GM19455 (cell line): ENCODE measurements around the gene KIF12.

ENCODE experiments used
- ATAC-seq: cut with Tn5 transposase; IDR thresholded peaks from one replicate; pipeline ENCODE4 v1.9.1; 2021; ENCODE audit not compliant: unreplicated experiment

KIF12 gene

GRCh38 chr9:114107286-114108001 is 8.4 kb upstream of the KIF12 start:
- ATAC-seq, result no peak

- no peak for ATAC-seq
These were observed 6.1 kb upstream of the KIF12 start for GRCh38 chr9:114105236-114105635.

GRCh38 chr9:114102484-114102883 is 3.4 kb upstream of the KIF12 start:
- no peak for ATAC-seq

GRCh38 chr9:114100536-114100935 is 1.4 kb upstream of the KIF12 start:
- ATAC-seq, result no peak

- no peak for ATAC-seq
These were observed 678 bp upstream of the KIF12 start for GRCh38 chr9:114099669-114100270.

- ATAC-seq, result no peak
These were observed 814 bp downstream of the KIF12 start for GRCh38 chr9:114098021-114098935.

- no peak for ATAC-seq
These were observed 1.5 kb downstream of the KIF12 start for GRCh38 chr9:114097613-114098020.

GRCh38 chr9:114096866-114097612 is 2.1 kb downstream of the KIF12 start:
- ATAC-seq, result no peak

GRCh38 chr9:114096041-114096511 is 3.0 kb downstream of the KIF12 start:
- ATAC-seq, result no peak

GRCh38 chr9:114094971-114095370 is 4.1 kb downstream of the KIF12 start:
- ATAC-seq, result no peak

- ATAC-seq, result no peak
These were observed 5.2 kb downstream of the KIF12 start for GRCh38 chr9:114093761-114094505.

- no peak for ATAC-seq
These were observed 6.0 kb downstream of the KIF12 start for GRCh38 chr9:114093031-114093471.

- ATAC-seq, result no peak
These were observed 6.8 kb downstream of the KIF12 start for GRCh38 chr9:114092336-114092735.

- ATAC-seq, result no peak
These were observed 7.4 kb downstream of the KIF12 start for GRCh38 chr9:114091711-114092110.

GRCh38 chr9:114090798-114091197 is 8.3 kb downstream of the KIF12 start:
- ATAC-seq, result no peak

- ATAC-seq, result no peak
These were observed 9.8 kb downstream of the KIF12 start for GRCh38 chr9:114089206-114089840.

GRCh38 chr9:114088571-114089170 is 10.4 kb downstream of the KIF12 start:
- no peak for ATAC-seq

GRCh38 chr9:114087721-114088120 is 11.4 kb downstream of the KIF12 start:
- ATAC-seq, result no peak

- no peak for ATAC-seq
These were observed 12.5 kb downstream of the KIF12 start for GRCh38 chr9:114086607-114087006.
